LNCAP (cell line): ENCODE measurements around the gene VPS13C.

Experiments used
- TF ChIP-seq, protein P1 (sequence below): fragments of 450-650 bp; IDR thresholded peaks from 2 replicates; pipeline ENCODE4 v1.5.1; 2017; ENCODE audit warnings: mild to moderate bottlenecking

The VPS13C gene, protein sequence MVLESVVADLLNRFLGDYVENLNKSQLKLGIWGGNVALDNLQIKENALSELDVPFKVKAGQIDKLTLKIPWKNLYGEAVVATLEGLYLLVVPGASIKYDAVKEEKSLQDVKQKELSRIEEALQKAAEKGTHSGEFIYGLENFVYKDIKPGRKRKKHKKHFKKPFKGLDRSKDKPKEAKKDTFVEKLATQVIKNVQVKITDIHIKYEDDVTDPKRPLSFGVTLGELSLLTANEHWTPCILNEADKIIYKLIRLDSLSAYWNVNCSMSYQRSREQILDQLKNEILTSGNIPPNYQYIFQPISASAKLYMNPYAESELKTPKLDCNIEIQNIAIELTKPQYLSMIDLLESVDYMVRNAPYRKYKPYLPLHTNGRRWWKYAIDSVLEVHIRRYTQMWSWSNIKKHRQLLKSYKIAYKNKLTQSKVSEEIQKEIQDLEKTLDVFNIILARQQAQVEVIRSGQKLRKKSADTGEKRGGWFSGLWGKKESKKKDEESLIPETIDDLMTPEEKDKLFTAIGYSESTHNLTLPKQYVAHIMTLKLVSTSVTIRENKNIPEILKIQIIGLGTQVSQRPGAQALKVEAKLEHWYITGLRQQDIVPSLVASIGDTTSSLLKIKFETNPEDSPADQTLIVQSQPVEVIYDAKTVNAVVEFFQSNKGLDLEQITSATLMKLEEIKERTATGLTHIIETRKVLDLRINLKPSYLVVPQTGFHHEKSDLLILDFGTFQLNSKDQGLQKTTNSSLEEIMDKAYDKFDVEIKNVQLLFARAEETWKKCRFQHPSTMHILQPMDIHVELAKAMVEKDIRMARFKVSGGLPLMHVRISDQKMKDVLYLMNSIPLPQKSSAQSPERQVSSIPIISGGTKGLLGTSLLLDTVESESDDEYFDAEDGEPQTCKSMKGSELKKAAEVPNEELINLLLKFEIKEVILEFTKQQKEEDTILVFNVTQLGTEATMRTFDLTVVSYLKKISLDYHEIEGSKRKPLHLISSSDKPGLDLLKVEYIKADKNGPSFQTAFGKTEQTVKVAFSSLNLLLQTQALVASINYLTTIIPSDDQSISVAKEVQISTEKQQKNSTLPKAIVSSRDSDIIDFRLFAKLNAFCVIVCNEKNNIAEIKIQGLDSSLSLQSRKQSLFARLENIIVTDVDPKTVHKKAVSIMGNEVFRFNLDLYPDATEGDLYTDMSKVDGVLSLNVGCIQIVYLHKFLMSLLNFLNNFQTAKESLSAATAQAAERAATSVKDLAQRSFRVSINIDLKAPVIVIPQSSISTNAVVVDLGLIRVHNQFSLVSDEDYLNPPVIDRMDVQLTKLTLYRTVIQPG (N-terminal part only)

DNA sequence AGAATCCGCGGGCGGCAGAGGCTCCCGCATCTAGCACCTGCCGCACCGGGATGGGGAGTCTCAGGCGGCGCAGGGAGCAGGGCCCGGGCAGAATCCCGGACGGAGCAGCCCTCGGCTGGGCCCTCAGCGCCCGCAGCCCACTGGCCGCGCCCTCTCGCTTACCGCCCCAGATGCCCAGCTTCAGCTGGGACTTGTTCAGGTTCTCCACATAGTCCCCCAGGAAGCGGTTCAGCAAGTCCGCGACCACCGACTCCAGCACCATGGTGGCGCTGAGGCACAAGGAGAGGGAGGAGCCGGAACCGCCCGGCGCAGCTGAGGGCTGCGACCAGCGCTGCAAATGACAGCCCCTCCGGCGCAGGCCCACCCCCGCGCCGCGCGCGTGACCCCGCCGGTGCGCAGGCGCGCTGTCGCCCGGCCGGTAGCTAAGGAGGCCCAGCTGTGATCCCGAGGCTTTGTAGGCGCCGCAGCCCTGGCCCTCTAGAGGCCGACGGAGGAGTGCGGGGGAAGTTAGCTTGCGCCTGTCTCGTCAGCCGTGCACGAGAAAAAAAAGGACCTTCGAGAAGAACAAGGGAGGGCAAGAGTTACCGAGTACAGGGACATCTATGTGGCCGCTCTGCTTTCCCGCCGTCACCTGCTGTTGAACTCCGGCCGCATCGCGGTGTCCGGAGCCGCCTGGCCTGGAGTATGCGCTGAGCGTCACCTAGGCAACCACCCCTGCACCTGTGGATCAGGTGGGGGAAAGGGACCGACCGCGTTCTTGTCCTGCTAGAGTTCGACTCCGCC lies at the start of gene VPS13C:
Gene VPS13C, minus strand, starts transcription at position 335 of the 783 bp plus-strand sequence. Its CDS starts 73 bp downstream, at position 262.
- TF ChIP-seq, protein P1, sequence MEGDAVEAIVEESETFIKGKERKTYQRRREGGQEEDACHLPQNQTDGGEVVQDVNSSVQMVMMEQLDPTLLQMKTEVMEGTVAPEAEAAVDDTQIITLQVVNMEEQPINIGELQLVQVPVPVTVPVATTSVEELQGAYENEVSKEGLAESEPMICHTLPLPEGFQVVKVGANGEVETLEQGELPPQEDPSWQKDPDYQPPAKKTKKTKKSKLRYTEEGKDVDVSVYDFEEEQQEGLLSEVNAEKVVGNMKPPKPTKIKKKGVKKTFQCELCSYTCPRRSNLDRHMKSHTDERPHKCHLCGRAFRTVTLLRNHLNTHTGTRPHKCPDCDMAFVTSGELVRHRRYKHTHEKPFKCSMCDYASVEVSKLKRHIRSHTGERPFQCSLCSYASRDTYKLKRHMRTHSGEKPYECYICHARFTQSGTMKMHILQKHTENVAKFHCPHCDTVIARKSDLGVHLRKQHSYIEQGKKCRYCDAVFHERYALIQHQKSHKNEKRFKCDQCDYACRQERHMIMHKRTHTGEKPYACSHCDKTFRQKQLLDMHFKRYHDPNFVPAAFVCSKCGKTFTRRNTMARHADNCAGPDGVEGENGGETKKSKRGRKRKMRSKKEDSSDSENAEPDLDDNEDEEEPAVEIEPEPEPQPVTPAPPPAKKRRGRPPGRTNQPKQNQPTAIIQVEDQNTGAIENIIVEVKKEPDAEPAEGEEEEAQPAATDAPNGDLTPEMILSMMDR: peak; percentile 67

DNA sequence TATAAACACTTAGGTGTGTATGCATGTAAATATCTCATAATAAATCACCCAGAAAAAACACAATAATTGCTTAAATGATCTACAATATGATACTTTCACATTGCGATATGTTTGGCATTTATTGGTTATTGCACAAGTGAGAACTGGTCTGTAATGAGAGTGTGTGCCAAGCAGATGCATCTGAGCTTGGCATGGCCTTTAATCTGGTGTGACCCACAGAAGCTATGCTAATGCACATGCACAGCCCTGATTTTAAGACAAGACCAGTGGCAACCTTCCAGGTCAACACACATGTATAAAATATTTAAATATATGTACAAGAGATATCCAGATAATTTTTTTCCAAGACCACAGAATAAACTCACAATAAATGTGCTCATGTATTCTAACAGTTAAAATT lies 49.2 kb upstream of the VPS13C start:
- TF ChIP-seq, protein P1: no peak

DNA sequence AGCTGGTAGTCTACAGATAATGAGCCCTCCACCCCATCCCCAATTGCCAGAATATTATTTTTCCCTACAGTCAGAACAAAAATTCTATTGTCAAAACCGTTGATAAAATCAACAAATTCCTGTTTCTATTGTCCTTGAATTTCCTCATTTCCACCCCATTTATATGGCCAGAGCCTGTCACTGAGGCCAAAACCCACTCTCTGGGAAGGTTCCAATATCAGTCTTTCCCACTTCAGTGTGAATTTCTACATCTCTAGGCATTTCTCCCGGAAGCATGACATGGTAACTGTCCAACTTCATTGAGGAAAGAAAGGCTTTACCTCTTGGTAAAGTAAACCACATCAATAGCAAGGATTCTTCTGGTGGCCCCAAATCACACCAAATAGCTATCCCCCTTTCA lies 48.2 kb upstream of the VPS13C start:
- TF ChIP-seq, protein P1: no peak

DNA sequence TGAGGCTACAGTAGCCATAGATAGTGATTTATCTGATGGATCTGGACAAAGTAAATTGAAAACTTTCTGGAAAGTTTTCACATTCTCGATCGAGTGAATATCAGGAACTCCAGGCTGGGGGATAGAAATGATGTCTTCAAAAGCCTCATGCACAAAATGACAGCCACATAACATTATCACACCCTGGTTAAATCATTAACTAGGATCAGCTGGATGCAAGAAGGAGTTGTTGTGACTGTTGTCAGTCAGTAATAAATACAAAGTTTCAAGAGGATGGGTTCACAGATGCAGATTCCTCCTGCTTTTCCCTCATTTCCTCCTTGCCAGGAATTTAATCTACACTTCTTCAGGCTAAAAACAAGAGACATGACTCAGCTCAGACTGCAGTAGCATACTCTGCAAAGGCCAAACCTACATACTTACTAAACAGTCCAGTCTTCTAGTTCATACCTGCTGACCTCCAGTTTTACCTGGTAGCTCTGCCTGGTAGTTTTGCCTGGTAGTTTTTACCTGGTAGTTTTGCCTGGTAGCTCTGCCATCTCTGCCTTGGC lies 47.4 kb upstream of the VPS13C start:
- TF ChIP-seq, protein P1: no peak

DNA sequence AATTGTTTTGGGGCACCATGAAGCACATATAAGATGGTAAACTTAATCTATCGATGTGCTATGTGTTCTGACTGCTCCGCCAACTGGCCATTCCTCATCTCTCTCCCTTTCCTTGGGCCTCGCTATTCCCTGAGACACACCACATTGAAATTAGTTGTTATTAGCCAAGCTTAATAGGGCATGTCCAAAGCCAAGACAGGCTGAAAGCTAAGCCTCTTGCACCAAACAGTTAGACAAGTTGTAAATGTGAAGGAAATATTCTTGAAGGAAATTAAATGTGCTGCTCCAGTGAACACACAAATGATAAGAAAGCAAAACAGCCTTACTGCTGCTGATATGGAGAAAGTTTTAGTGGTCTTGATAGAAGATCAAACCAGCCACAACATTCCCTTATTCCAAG lies 45.8 kb upstream of the VPS13C start:
- TF ChIP-seq, protein P1: no peak

DNA sequence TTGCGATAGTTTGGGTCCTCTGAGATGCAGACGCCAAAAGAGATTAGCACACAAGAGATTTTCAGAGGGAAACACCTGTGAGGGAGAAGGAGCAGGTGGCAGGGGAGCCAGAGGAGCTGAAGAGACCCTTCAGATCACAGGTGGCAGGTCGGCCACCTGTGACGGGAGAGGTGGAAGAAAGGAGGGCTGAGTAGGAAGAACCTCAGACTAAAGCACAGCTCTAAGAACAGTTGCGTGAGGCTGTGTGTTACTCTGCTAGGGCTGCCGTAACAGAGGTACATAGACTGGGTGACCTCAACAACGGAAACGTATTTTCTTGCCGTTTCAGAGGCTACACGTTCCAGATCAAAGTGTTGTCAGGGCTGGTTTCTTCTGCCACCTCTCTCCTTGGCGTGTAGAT lies 45.0 kb upstream of the VPS13C start:
- TF ChIP-seq, protein P1: no peak
